ENCODE results near the gene YJU2. TPM values are rescaled to one million over a fixed set of nuclear protein-coding genes. Genes with fewer than 3 reads are reported as not detected.
"Not testable (repeated sequence)": the region's sequence is repeated elsewhere in the genome, so short reads cannot be mapped to it uniquely, and the experiment has no call there.

The YJU2 gene
- total and polyA plus RNA-seq, 5 donors = 9.7 to 17.7 (median 12.0) TPM

- Histone ChIP-seq H3K4me1 (ENCODE audit: control insufficient read depth, insufficient read depth, low read length) (no peaks in the 10 kb centered on the region), H3K4me3 (ENCODE audit: low read length) (no peak overlapping the region), H3K27me3 (ENCODE audit: control insufficient read depth, insufficient read depth) (no peaks in the 10 kb centered on the region), H3K27ac (ENCODE audit: low read length) (no peak overlapping the region), H3K9me3 (ENCODE audit: control insufficient read depth, low read length) (no peaks in the 10 kb centered on the region)
- peak; percentile 7 to 10 for ATAC-seq
- 87% methylated on average over 13 of the region's 13 CpGs for WGBS
- intact Hi-C loops (cut with DNase I) = loop anchor here in 3 of 4 donors (5.0 kb wide), 2 partner anchors 83 to 133 kb away; partner anchors contain the start of genes CHAF1A (in 1 of the 3) and SH3GL1 (in 1 of the 3)
- no peak for DNase-seq
Observed at GRCh38 chr19:4268816-4269430, 22.0 kb downstream of the YJU2 start.

- DNase-seq = no peak
- ATAC-seq = no peak
- H3K4me1 ChIP-seq (ENCODE audit: control insufficient read depth, insufficient read depth, low read length) = peaks cover 2% of the 10 kb centered on the region
- no peak overlapping the region for H3K27ac ChIP-seq (ENCODE audit: low read length)
- intact Hi-C loops (cut with DNase I) = loop anchor here in 1 of 4 donors (10.0 kb wide), 1 partner anchor 82 kb away; no protein-coding TSS in a partner anchor
- WGBS = 44% methylated on average over 10 of the region's 10 CpGs
- no peak overlapping the region for H3K4me3 ChIP-seq (ENCODE audit: low read length)
- H3K27me3 ChIP-seq (ENCODE audit: control insufficient read depth, insufficient read depth) = no peaks in the 10 kb centered on the region
- no peaks in the 10 kb centered on the region for H3K9me3 ChIP-seq (ENCODE audit: control insufficient read depth, low read length)
Observed at GRCh38 chr19:4272894-4273293, 26.0 kb downstream of the YJU2 start.

- H3K9me3 ChIP-seq (ENCODE audit: control insufficient read depth, low read length); ATAC-seq; H3K4me1 ChIP-seq (ENCODE audit: control insufficient read depth, insufficient read depth, low read length); DNase-seq; H3K27me3 ChIP-seq (ENCODE audit: control insufficient read depth, insufficient read depth); H3K4me3 ChIP-seq (ENCODE audit: low read length); H3K27ac ChIP-seq (ENCODE audit: low read length): not testable (repeated sequence)
- intact Hi-C loops (cut with DNase I) = loop anchor here in 1 of 4 donors (10.0 kb wide), 1 partner anchor 80 kb away; no protein-coding TSS in a partner anchor
- WGBS = 73% methylated on average over 6 of the region's 6 CpGs
Observed at GRCh38 chr19:4274321-4274686, 27.4 kb downstream of the YJU2 start.

GRCh38 chr19:4277191-4277696 is 30.4 kb downstream of the YJU2 start:
- Histone ChIP-seq H3K27ac (ENCODE audit: low read length) (no peak overlapping the region), H3K4me3 (ENCODE audit: low read length) (no peak overlapping the region), H3K4me1 (ENCODE audit: control insufficient read depth, insufficient read depth, low read length) (peaks cover 2% of the 10 kb centered on the region), H3K9me3 (ENCODE audit: control insufficient read depth, low read length) (no peaks in the 10 kb centered on the region), H3K27me3 (ENCODE audit: control insufficient read depth, insufficient read depth) (no peaks in the 10 kb centered on the region)
- DNase-seq (peak in 1 of 3 donors; percentile 67), ATAC-seq (peak in 1 of 2 donors; percentile 34)
- WGBS = 25% methylated on average over 16 of the region's 16 CpGs
- intact Hi-C loops (cut with DNase I) = loop anchor here in 1 of 4 donors (10.0 kb wide), 1 partner anchor 78 kb away; no protein-coding TSS in a partner anchor

- ATAC-seq = no peak
- intact Hi-C loops (cut with DNase I) = loop anchor here in 1 of 4 donors (10.0 kb wide), 1 partner anchor 77 kb away; no protein-coding TSS in a partner anchor
- Histone ChIP-seq H3K9me3 (ENCODE audit: control insufficient read depth, low read length) (no peaks in the 10 kb centered on the region), H3K27me3 (ENCODE audit: control insufficient read depth, insufficient read depth) (no peaks in the 10 kb centered on the region), H3K4me3 (ENCODE audit: low read length) (no peak overlapping the region), H3K27ac (ENCODE audit: low read length) (no peak overlapping the region), H3K4me1 (ENCODE audit: control insufficient read depth, insufficient read depth, low read length) (peaks cover 2% of the 10 kb centered on the region)
- DNase-seq = no peak
- WGBS = 21% methylated on average over 4 of the region's 4 CpGs
Observed at GRCh38 chr19:4278010-4278409, 31.1 kb downstream of the YJU2 start.

- no peaks in the 10 kb centered on the region for H3K9me3 ChIP-seq (ENCODE audit: control insufficient read depth, low read length)
- H3K4me3 ChIP-seq (ENCODE audit: low read length) = peak within 1 kb of the TSS; percentile 86
- DNase-seq = peak in 1 of 3 donors; percentile 73
- H3K4me1 ChIP-seq (ENCODE audit: control insufficient read depth, insufficient read depth, low read length) = peaks cover 2% of the 10 kb centered on the region
- intact Hi-C loops (cut with DNase I) = loop anchor here in 1 of 4 donors (10.0 kb wide), 1 partner anchor 76 kb away; no protein-coding TSS in a partner anchor
- H3K27me3 ChIP-seq (ENCODE audit: control insufficient read depth, insufficient read depth) = no peaks in the 10 kb centered on the region
- WGBS = 2% methylated on average over 44 of the region's 44 CpGs
- H3K27ac ChIP-seq (ENCODE audit: low read length) = no peak within 1 kb of the TSS
- ATAC-seq = peak; percentile 35 to 62
Observed at GRCh38 chr19:4278419-4279266, 31.8 kb downstream of the YJU2 start, which contains the start of gene SHD. Gene SHD, plus strand, starts transcription at chr19:4279266. Its CDS starts 798 bp downstream, at chr19:4280064.

- Histone ChIP-seq H3K9me3 (ENCODE audit: control insufficient read depth, low read length) (no peaks in the 10 kb centered on the region), H3K27me3 (ENCODE audit: control insufficient read depth, insufficient read depth) (no peaks in the 10 kb centered on the region), H3K4me1 (ENCODE audit: control insufficient read depth, insufficient read depth, low read length) (peaks cover 2% of the 10 kb centered on the region), H3K27ac (ENCODE audit: low read length) (no peak overlapping the region), H3K4me3 (ENCODE audit: low read length) (peak overlapping the region; percentile 86)
- ATAC-seq = no peak
- intact Hi-C loops (cut with DNase I) = loop anchor here in 1 of 4 donors (10.0 kb wide), 1 partner anchor 76 kb away; no protein-coding TSS in a partner anchor
- under 1% methylated on average over 30 of the region's 30 CpGs for WGBS
- no peak for DNase-seq
Observed at GRCh38 chr19:4279267-4279529, 32.3 kb downstream of the YJU2 start.

- H3K4me3 ChIP-seq (ENCODE audit: low read length) = peak overlapping the region; percentile 86
- H3K9me3 ChIP-seq (ENCODE audit: control insufficient read depth, low read length) = no peaks in the 10 kb centered on the region
- H3K4me1 ChIP-seq (ENCODE audit: control insufficient read depth, insufficient read depth, low read length) = peaks cover 2% of the 10 kb centered on the region
- DNase-seq (no peak), ATAC-seq (peak in 1 of 2 donors; percentile 13)
- H3K27ac ChIP-seq (ENCODE audit: low read length) = no peak overlapping the region
- WGBS = 2% methylated on average over 71 of the region's 71 CpGs
- intact Hi-C loops (cut with DNase I) = loop anchor here in 1 of 4 donors (10.0 kb wide), 1 partner anchor 75 kb away; no protein-coding TSS in a partner anchor
- H3K27me3 ChIP-seq (ENCODE audit: control insufficient read depth, insufficient read depth) = no peaks in the 10 kb centered on the region
Observed at GRCh38 chr19:4279530-4280422, 32.9 kb downstream of the YJU2 start.

GRCh38 chr19:4284176-4284958 is 37.5 kb downstream of the YJU2 start:
- Histone ChIP-seq H3K27ac (ENCODE audit: low read length) (no peak overlapping the region), H3K4me1 (ENCODE audit: control insufficient read depth, insufficient read depth, low read length) (no peaks in the 10 kb centered on the region), H3K4me3 (ENCODE audit: low read length) (no peak overlapping the region), H3K27me3 (ENCODE audit: control insufficient read depth, insufficient read depth) (no peaks in the 10 kb centered on the region), H3K9me3 (ENCODE audit: control insufficient read depth, low read length) (no peaks in the 10 kb centered on the region)
- 54% methylated on average over 20 of the region's 20 CpGs for WGBS
- intact Hi-C loops (cut with DNase I) = no loop called here
- ATAC-seq = peak in 1 of 2 donors; percentile 57
- no peak for DNase-seq

GRCh38 chr19:4284974-4285373 is 38.1 kb downstream of the YJU2 start:
- Histone ChIP-seq H3K27me3 (ENCODE audit: control insufficient read depth, insufficient read depth) (no peaks in the 10 kb centered on the region), H3K9me3 (ENCODE audit: control insufficient read depth, low read length) (no peaks in the 10 kb centered on the region), H3K27ac (ENCODE audit: low read length) (no peak overlapping the region), H3K4me3 (ENCODE audit: low read length) (no peak overlapping the region), H3K4me1 (ENCODE audit: control insufficient read depth, insufficient read depth, low read length) (no peaks in the 10 kb centered on the region)
- intact Hi-C loops (cut with DNase I) = no loop called here
- DNase-seq (no peak), ATAC-seq (no peak)
- 77% methylated on average over 6 of the region's 6 CpGs for WGBS

Data from right cardiac atrium (tissue), 5 donors.